Fibroblast of mammary gland (primary cell): ENCODE measurements around the gene AGXT.

Experiments
- DNase-seq: peaks from one replicate; pipeline ENCODE4 v3.0.0-alpha.2; 2010; ENCODE audit warnings: low read depth
- H3K4me3 ChIP-seq: 2 replicates; pipeline ENCODE4 v1.5.1; 2011; ENCODE audit warnings: low read depth, mild to moderate bottlenecking, low read length, moderate library complexity; ENCODE audit not compliant: control insufficient read depth
- CTCF ChIP-seq: conservative IDR thresholded peaks from 2 replicates; pipeline ENCODE4 v1.5.1; 2011; ENCODE audit warnings: low read depth, low read length, inconsistent platforms; ENCODE audit not compliant: control insufficient read depth, insufficient read depth

The AGXT gene

GRCh38 chr2:240925191-240925567 is 56.6 kb downstream of the AGXT start:
- H3K4me3 ChIP-seq: no peak overlapping the region
- TF ChIP-seq CTCF: no peak
- DNase-seq: no peak

GRCh38 chr2:240925568-240926515 is 57.2 kb downstream of the AGXT start:
- no peak overlapping the region for H3K4me3 ChIP-seq
- TF ChIP-seq CTCF: no peak
- no peak for DNase-seq

- no peak for TF ChIP-seq CTCF
- no peak for DNase-seq
- H3K4me3 ChIP-seq: no peak overlapping the region
These were observed 58.1 kb downstream of the AGXT start for GRCh38 chr2:240926516-240927389.

- no peak for TF ChIP-seq CTCF
- no peak for DNase-seq
- no peak overlapping the region for H3K4me3 ChIP-seq
These were observed 58.8 kb downstream of the AGXT start for GRCh38 chr2:240927390-240927781.

- TF ChIP-seq CTCF: no peak
- no peak overlapping the region for H3K4me3 ChIP-seq
- DNase-seq: no peak
These were observed 60.1 kb downstream of the AGXT start for GRCh38 chr2:240928476-240929363.

- no peak for DNase-seq
- TF ChIP-seq CTCF: no peak
- H3K4me3 ChIP-seq: no peak overlapping the region
These were observed 60.9 kb downstream of the AGXT start for GRCh38 chr2:240929364-240930095.
